ENCODE measurements around the gene IMMP2L. TPM values are rescaled to one million over a fixed set of nuclear protein-coding genes. Genes with fewer than 3 reads are reported as not detected.

IMMP2L gene
- total RNA-seq, 1 donor from 2014 or later: 11.9 TPM

DNA sequence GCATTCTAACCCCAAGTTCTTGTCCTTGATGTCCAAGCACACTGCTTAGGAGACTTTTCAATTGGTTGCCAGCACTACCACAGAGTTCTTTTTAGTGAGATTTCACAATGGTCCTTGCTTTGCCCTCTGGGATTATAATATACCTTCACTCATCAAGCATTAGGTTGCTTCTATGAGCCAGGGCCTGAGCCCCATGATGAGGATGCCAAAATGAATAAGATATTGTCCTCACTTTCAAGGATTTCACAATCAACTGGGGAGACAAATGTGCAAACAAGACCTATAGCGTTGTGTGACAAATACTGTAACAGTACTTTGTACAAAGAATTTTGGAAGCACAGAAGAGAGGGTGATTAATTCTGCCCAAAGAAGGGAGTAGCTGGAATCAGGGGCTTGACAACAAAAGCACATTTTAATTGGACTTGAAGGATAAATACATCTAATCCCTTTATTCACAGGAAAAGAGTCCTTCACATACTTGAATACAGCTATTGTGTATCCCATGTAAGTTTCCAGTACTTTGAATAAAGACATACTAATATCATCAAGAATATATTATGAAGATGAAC is 734.9 kb downstream of the IMMP2L start:
- TF ChIP-seq, protein P1, sequence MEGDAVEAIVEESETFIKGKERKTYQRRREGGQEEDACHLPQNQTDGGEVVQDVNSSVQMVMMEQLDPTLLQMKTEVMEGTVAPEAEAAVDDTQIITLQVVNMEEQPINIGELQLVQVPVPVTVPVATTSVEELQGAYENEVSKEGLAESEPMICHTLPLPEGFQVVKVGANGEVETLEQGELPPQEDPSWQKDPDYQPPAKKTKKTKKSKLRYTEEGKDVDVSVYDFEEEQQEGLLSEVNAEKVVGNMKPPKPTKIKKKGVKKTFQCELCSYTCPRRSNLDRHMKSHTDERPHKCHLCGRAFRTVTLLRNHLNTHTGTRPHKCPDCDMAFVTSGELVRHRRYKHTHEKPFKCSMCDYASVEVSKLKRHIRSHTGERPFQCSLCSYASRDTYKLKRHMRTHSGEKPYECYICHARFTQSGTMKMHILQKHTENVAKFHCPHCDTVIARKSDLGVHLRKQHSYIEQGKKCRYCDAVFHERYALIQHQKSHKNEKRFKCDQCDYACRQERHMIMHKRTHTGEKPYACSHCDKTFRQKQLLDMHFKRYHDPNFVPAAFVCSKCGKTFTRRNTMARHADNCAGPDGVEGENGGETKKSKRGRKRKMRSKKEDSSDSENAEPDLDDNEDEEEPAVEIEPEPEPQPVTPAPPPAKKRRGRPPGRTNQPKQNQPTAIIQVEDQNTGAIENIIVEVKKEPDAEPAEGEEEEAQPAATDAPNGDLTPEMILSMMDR (conservative IDR thresholded peaks at IDR 0.05): no peak
- Mint-ChIP-seq H3K36me3 (ENCODE audit: low read depth) (peaks cover 3% of the 10 kb centered on the region), H3K27me3 (ENCODE audit: low read depth) (no peaks in the 10 kb centered on the region), H3K9me3 (no peaks in the 10 kb centered on the region), H3K4me1 (peaks cover 4% of the 10 kb centered on the region), H3K4me3 (no peak overlapping the region), H3K27ac (ENCODE audit: unreplicated experiment) (no peak overlapping the region)
- no peak for DNase-seq (ENCODE audit: low read depth, low spot score)

DNA sequence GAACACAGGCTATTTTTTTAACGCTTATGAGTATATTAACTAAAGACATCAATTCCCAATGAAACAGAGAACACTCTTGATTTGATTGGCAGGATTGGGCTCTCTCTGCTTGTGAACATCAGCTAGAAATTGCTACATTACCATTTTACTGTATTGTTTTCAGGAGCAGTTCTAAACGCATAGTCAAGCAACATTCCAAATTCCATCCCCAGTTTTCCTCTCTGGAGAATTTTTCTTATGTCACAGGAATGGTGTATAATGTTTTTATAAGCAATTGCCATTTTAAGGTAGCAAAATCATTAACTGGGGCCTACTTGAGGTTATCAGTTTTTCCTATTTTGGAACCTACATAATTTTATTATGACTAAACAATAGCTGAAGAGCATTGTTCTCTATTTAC is 748.3 kb downstream of the IMMP2L start:
- Mint-ChIP-seq H3K4me3 (no peak overlapping the region), H3K9me3 (peaks cover 2% of the 10 kb centered on the region), H3K27me3 (ENCODE audit: low read depth) (no peaks in the 10 kb centered on the region), H3K36me3 (ENCODE audit: low read depth) (peaks cover 3% of the 10 kb centered on the region), H3K4me1 (no peaks in the 10 kb centered on the region), H3K27ac (ENCODE audit: unreplicated experiment) (no peak overlapping the region)
- no peak for DNase-seq (ENCODE audit: low read depth, low spot score)
- TF ChIP-seq, protein P1 (conservative IDR thresholded peaks at IDR 0.05): no peak

DNA sequence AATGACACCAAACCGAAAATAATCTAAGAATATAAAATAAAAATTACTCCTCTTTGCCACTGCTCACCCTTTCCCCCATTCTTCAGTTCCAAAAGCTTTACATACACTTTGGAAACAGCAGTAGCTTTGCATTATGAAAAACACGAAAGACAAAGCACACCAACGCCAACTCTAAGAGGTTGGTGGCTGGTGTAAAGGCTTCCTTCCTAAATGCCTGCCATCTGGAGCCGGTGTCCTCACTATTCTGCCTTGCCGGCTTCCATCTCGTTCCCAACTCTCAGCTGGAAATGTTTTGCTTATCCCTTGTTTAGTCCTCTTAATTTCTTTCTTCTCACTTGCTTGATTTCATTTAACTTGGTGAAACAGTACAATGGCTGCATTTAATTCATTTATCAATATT is 752.5 kb downstream of the IMMP2L start:
- Mint-ChIP-seq H3K36me3 (ENCODE audit: low read depth) (no peaks in the 10 kb centered on the region), H3K27me3 (ENCODE audit: low read depth) (no peaks in the 10 kb centered on the region), H3K4me3 (no peak overlapping the region), H3K27ac (ENCODE audit: unreplicated experiment) (no peak overlapping the region), H3K4me1 (peaks cover 4% of the 10 kb centered on the region), H3K9me3 (no peaks in the 10 kb centered on the region)
- TF ChIP-seq, protein P1 (conservative IDR thresholded peaks at IDR 0.05): no peak
- DNase-seq (ENCODE audit: low read depth, low spot score): no peak

DNA sequence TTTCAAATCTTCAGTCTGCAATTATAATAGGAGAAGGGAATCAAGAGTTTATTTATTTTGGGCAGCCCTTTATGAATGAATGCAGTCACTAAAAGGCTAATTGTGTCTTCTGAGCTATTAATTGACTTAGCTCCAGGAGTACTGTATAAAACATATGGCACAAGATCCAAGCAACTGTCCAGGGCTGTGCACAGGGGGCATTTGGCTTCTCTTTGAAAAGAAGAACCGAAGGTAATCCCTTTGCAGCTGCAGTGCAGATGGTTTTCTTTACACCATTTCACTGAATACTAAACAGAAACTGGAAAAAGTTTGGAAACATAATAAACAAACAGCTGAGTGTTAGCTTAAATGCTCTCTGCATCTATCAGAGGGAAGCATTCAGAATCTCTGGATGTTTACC is 753.9 kb downstream of the IMMP2L start:
- H3K4me3 Mint-ChIP-seq: no peak overlapping the region
- H3K4me1 Mint-ChIP-seq: peaks cover 4% of the 10 kb centered on the region
- H3K9me3 Mint-ChIP-seq: no peaks in the 10 kb centered on the region
- no peak for DNase-seq (ENCODE audit: low read depth, low spot score)
- H3K27ac Mint-ChIP-seq (ENCODE audit: unreplicated experiment): no peak overlapping the region
- TF ChIP-seq, protein P1 (conservative IDR thresholded peaks at IDR 0.05): no peak
- H3K36me3 Mint-ChIP-seq (ENCODE audit: low read depth): no peaks in the 10 kb centered on the region
- no peaks in the 10 kb centered on the region for H3K27me3 Mint-ChIP-seq (ENCODE audit: low read depth)

DNA sequence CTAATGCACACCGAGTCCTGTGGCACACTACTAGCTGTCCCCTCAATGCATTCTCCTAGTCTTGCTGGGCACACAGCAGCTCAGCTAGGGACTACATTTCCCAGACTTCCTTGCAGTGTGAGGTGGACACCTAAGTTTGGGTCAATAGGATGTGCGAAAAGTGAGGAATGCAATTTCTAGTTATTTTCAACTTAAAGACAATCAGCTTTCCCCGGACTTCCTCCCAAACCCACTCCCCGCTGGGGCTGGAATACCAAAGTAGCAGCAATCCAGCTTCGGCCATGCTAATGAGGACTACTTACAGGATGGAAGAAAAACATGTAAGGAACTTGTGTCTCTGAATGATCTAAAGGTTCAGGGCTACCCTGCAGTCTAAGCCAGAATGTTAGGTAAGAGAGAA is 757.8 kb downstream of the IMMP2L start:
- Mint-ChIP-seq H3K27me3 (ENCODE audit: low read depth) (no peaks in the 10 kb centered on the region), H3K27ac (ENCODE audit: unreplicated experiment) (no peak overlapping the region), H3K4me3 (peak overlapping the region; percentile 81), H3K36me3 (ENCODE audit: low read depth) (no peaks in the 10 kb centered on the region), H3K4me1 (peaks cover 4% of the 10 kb centered on the region), H3K9me3 (peaks cover 6% of the 10 kb centered on the region)
- TF ChIP-seq, protein P1 (conservative IDR thresholded peaks at IDR 0.05): no peak
- no peak for DNase-seq (ENCODE audit: low read depth, low spot score)
